ENCODE results near the gene NDUFS7.

GRCh38 chr19:1343041-1343440 is 40.7 kb upstream of the NDUFS7 start:
- TF ChIP-seq CTCF (IDR thresholded peaks at IDR 0.05) (no peak), ZFX (IDR thresholded peaks at IDR 0.05; ENCODE audit: borderline replicate concordance) (no peak)

Data from 22Rv1 (cell line).